Central memory CD8-positive, alpha-beta T cell (primary cell): Measurements from ENCODE around the gene STRIP2.
"Not testable (repeated sequence)": the region's sequence is repeated elsewhere in the genome, so short reads cannot be mapped to it uniquely, and the experiment has no call there.

ENCODE experiments used
- ATAC-seq: fragments of 150-1000 bp; cut with Tn5 transposase; replicated peaks from 2 replicates; pipeline ENCODE4 v1.10.0; 2022; ENCODE audit warnings: mild to moderate bottlenecking, moderate FRiP score, moderate number of reproducible peaks; ENCODE audit not compliant: poor library complexity, severe bottlenecking; ENCODE audit errors: extremely low read depth
- DNase-seq, 2 donors: peaks; one replicate each; pipeline ENCODE4 v3.0.0; 2021; ENCODE audit warnings: low spot score in 2 of 2
- H3K27ac Mint-ChIP-seq: one replicate; pipeline ENCODE4 v1.8.0; 2022; ENCODE audit warnings: low read depth, mild to moderate bottlenecking, moderate library complexity, mixed read lengths
- H3K27me3 Mint-ChIP-seq: one replicate; pipeline ENCODE4 v1.8.0; 2022; ENCODE audit warnings: mixed read lengths
- H3K36me3 Mint-ChIP-seq: one replicate; pipeline ENCODE4 v1.8.0; 2022; ENCODE audit warnings: mild to moderate bottlenecking, moderate library complexity, mixed read lengths; ENCODE audit not compliant: insufficient read depth
- H3K4me1 Mint-ChIP-seq: one replicate; pipeline ENCODE4 v1.8.0; 2022; ENCODE audit warnings: mixed read lengths
- H3K4me3 Mint-ChIP-seq: one replicate; pipeline ENCODE4 v1.8.0; 2022; ENCODE audit warnings: mild to moderate bottlenecking, moderate library complexity, mixed read lengths
- H3K9me3 Mint-ChIP-seq: one replicate; pipeline ENCODE4 v1.8.0; 2022; ENCODE audit warnings: mixed read lengths

Gene STRIP2

GRCh38 chr7:129466796-129467195, 32.6 kb downstream of the STRIP2 start:
- ATAC-seq (no peak), DNase-seq (no peak)
- no peaks in the 10 kb centered on the region for H3K4me1 Mint-ChIP-seq
- H3K36me3 Mint-ChIP-seq: no peaks in the 10 kb centered on the region
- H3K27ac Mint-ChIP-seq: no peak overlapping the region
- H3K9me3 Mint-ChIP-seq: no peaks in the 10 kb centered on the region
- no peak overlapping the region for H3K4me3 Mint-ChIP-seq
- H3K27me3 Mint-ChIP-seq: no peaks in the 10 kb centered on the region

GRCh38 chr7:129468087-129468486, 33.9 kb downstream of the STRIP2 start:
- H3K27ac Mint-ChIP-seq: no peak overlapping the region
- H3K9me3 Mint-ChIP-seq: no peaks in the 10 kb centered on the region
- H3K4me1 Mint-ChIP-seq: no peaks in the 10 kb centered on the region
- no peak for ATAC-seq
- DNase-seq: no peak
- H3K4me3 Mint-ChIP-seq: no peak overlapping the region
- no peaks in the 10 kb centered on the region for H3K36me3 Mint-ChIP-seq
- no peaks in the 10 kb centered on the region for H3K27me3 Mint-ChIP-seq

DNA sequence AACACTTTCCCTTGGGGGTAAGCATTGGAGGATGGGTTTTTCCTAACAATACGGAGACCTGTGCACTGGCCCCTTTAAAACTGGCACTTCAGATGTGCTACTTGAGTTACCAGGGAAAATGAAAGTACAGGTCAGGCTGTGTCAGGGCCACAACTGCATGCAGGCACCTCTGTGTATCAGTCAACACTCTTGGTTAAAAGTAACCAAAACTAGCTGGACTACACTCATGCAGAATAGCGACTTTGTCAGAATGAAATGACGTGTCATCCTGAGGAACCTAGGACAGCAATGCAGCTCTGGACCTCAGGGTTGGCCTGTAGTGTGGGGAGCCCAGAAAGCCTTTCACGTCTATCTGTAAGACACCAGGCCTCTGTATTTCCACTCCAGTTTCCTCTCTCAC, 34.3 kb downstream of the STRIP2 start:
- Mint-ChIP-seq H3K9me3 (no peaks in the 10 kb centered on the region), H3K27ac (no peak overlapping the region), H3K4me3 (no peak overlapping the region), H3K36me3 (no peaks in the 10 kb centered on the region), H3K4me1 (no peaks in the 10 kb centered on the region), H3K27me3 (no peaks in the 10 kb centered on the region)
- ATAC-seq (no peak), DNase-seq (no peak)

GRCh38 chr7:129469930-129470329, 35.7 kb downstream of the STRIP2 start:
- H3K4me1 Mint-ChIP-seq: no peaks in the 10 kb centered on the region
- no peaks in the 10 kb centered on the region for H3K27me3 Mint-ChIP-seq
- DNase-seq (no peak), ATAC-seq (no peak)
- no peak overlapping the region for H3K4me3 Mint-ChIP-seq
- no peaks in the 10 kb centered on the region for H3K36me3 Mint-ChIP-seq
- no peaks in the 10 kb centered on the region for H3K9me3 Mint-ChIP-seq
- H3K27ac Mint-ChIP-seq: no peak overlapping the region

GRCh38 chr7:129470411-129470810, 36.2 kb downstream of the STRIP2 start:
- no peaks in the 10 kb centered on the region for H3K36me3 Mint-ChIP-seq
- no peak for ATAC-seq
- no peaks in the 10 kb centered on the region for H3K9me3 Mint-ChIP-seq
- DNase-seq: no peak
- no peak overlapping the region for H3K4me3 Mint-ChIP-seq
- H3K4me1 Mint-ChIP-seq: no peaks in the 10 kb centered on the region
- H3K27me3 Mint-ChIP-seq: no peaks in the 10 kb centered on the region
- no peak overlapping the region for H3K27ac Mint-ChIP-seq

- H3K4me1 Mint-ChIP-seq: no peaks in the 10 kb centered on the region
- DNase-seq: no peak
- no peak for ATAC-seq
- H3K36me3 Mint-ChIP-seq: no peaks in the 10 kb centered on the region
- no peak overlapping the region for H3K27ac Mint-ChIP-seq
- H3K9me3 Mint-ChIP-seq: no peaks in the 10 kb centered on the region
- H3K4me3 Mint-ChIP-seq: no peak overlapping the region
- no peaks in the 10 kb centered on the region for H3K27me3 Mint-ChIP-seq
Observed at GRCh38 chr7:129471402-129471827, 37.2 kb downstream of the STRIP2 start.

- not testable (repeated sequence) for ATAC-seq, H3K4me1 Mint-ChIP-seq
Observed at GRCh38 chr7:129475931-129476330, 41.7 kb downstream of the STRIP2 start.

DNA sequence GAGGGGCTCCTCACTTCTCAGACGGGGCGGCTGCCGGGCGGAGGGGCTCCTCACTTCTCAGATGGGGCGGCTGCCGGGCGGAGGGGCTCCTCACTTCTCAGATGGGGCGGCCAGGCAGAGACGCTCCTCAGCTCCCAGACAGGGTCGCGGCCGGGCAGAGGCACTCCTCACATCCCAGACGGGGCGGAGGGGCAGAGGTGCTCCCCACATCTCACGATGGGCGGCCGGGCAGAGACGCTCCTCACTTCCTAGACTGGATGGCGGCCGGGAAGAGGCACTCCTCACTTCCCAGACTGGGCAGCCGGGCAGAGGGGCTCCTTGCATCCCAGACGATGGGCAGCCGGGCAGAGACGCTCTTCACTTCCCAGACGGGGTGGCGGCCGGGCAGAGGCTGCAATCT, 42.2 kb downstream of the STRIP2 start:
- not testable (repeated sequence) for H3K27ac Mint-ChIP-seq, ATAC-seq, H3K4me1 Mint-ChIP-seq, H3K27me3 Mint-ChIP-seq, DNase-seq, H3K4me3 Mint-ChIP-seq, H3K36me3 Mint-ChIP-seq, H3K9me3 Mint-ChIP-seq

More at GRCh38 chr7:129475931-129476330, 41.7 kb downstream of the STRIP2 start:
- not testable (repeated sequence) for H3K27me3 Mint-ChIP-seq, H3K4me3 Mint-ChIP-seq, H3K27ac Mint-ChIP-seq, H3K9me3 Mint-ChIP-seq, DNase-seq, H3K36me3 Mint-ChIP-seq

- ATAC-seq: no peak
- H3K9me3 Mint-ChIP-seq: no peaks in the 10 kb centered on the region
- H3K27ac Mint-ChIP-seq: no peak overlapping the region
- H3K36me3 Mint-ChIP-seq: no peaks in the 10 kb centered on the region
- H3K27me3 Mint-ChIP-seq: no peaks in the 10 kb centered on the region
- no peaks in the 10 kb centered on the region for H3K4me1 Mint-ChIP-seq
- no peak for DNase-seq
- H3K4me3 Mint-ChIP-seq: no peak overlapping the region
Observed at GRCh38 chr7:129479831-129480230, 45.6 kb downstream of the STRIP2 start.

- Mint-ChIP-seq H3K4me3 (no peak overlapping the region), H3K27me3 (no peaks in the 10 kb centered on the region), H3K9me3 (no peaks in the 10 kb centered on the region), H3K36me3 (no peaks in the 10 kb centered on the region), H3K4me1 (no peaks in the 10 kb centered on the region), H3K27ac (no peak overlapping the region)
- no peak for DNase-seq
- ATAC-seq: no peak
Observed at GRCh38 chr7:129480674-129481363, 46.6 kb downstream of the STRIP2 start.

DNA sequence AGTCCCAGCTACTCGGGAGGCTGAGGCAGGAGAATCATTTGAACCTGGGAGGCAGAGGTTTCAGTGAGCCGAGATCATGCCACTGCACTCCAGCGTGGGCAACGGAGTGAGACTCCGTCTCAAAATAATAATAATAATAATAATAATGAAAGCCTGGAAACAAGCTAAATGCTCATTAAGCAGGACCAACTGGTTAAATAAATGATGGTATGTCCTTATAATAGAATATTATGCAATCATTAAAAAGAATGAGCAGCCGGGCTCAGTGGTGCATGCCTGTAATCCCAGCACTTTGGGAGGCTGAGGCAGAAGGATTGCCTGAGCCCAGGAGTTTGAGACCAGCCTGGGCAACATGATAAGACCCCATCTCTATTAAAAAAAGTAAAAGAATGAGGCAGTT, 47.1 kb downstream of the STRIP2 start:
- H3K27ac Mint-ChIP-seq, H3K9me3 Mint-ChIP-seq, H3K4me3 Mint-ChIP-seq, H3K27me3 Mint-ChIP-seq, H3K36me3 Mint-ChIP-seq, H3K4me1 Mint-ChIP-seq, DNase-seq, ATAC-seq: not testable (repeated sequence)

DNA sequence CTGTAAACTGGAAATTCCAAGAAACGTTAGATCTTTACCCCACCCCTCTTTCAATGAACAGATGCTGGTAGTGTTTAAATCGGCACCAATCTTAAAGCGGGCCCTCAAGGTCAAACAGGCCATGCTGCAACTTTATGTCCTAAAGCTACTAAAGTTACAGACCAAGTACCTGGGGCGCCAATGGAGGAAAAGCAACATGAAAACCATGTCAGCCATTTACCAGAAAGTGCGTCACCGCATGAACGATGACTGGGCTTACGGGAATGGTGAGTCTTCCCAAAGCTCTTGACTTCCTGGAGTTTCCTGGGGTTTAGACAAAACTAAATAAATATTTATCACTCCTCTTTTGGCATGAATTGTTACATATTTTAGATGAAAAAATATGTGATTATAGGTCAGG, 48.5 kb downstream of the STRIP2 start:
- no peak for DNase-seq
- ATAC-seq: no peak
- Mint-ChIP-seq H3K27me3 (no peaks in the 10 kb centered on the region), H3K27ac (no peak overlapping the region), H3K36me3 (no peaks in the 10 kb centered on the region), H3K4me3 (no peak overlapping the region), H3K4me1 (no peaks in the 10 kb centered on the region), H3K9me3 (no peaks in the 10 kb centered on the region)

DNA sequence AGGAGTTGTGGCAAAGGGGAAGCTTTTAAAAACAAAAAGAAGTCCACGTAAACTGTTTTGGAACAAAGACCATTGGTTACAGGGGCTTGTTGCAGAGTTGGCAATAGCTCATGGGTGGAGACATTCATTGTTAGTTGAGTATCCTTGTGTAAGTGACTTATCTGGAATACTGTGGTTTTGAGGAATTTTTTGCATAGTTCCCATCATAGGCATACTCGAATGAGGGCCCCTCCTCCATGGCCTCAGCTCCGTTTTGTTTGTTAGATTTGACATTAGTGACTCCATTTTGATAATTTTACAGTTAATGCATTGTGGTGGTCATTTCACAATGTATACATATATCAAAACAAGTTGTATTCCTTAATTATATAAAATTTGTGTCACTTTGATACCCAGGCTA, 55.3 kb downstream of the STRIP2 start:
- Mint-ChIP-seq H3K4me3 (no peak overlapping the region), H3K27me3 (no peaks in the 10 kb centered on the region), H3K27ac (no peak overlapping the region), H3K36me3 (no peaks in the 10 kb centered on the region), H3K4me1 (no peaks in the 10 kb centered on the region), H3K9me3 (no peaks in the 10 kb centered on the region)
- no peak for ATAC-seq
- no peak for DNase-seq
